CD14-positive monocyte (primary cell): ENCODE data around the gene FIGNL2. TPM values are rescaled to one million over a fixed set of nuclear protein-coding genes. Genes with fewer than 3 reads are reported as not detected.

Experiments used
- DNase-seq, 3 donors: peaks; one replicate each; pipeline ENCODE4 v3.0.0-alpha.2; 2011 to 2022
- H2AFZ ChIP-seq: 2 replicates; pipeline ENCODE4 v1.6.0; 2012; ENCODE audit warnings: mild to moderate bottlenecking, low read depth, low read length, inconsistent platforms; ENCODE audit not compliant: insufficient read depth, poor library complexity, severe bottlenecking
- H3K27ac ChIP-seq, 2 donors: 1 replicate in 1 of 2; 2 replicates in 1 of 2; pipeline ENCODE4 v1.5.1; 2012 to 2013; ENCODE audit warnings: low read length in 2 of 2, control low read depth in 1 of 2, inconsistent platforms in 1 of 2, low read depth in 1 of 2, mild to moderate bottlenecking in 1 of 2
- H3K27me3 ChIP-seq, 2 donors: one replicate each; pipeline versions ENCODE4 v1.6.0 to v1.6.1; 2011 to 2013; ENCODE audit warnings: low read length in 2 of 2; ENCODE audit not compliant: control insufficient read depth in 2 of 2, insufficient read depth in 2 of 2
- H3K36me3 ChIP-seq, 2 donors: replicated peaks in 1 of 2; 1 replicate in 1 of 2; 2 replicates in 1 of 2; pipeline versions ENCODE4 v1.5.1 to v1.6.1; 2012 to 2013; ENCODE audit warnings: low read length in 2 of 2, control low read depth in 1 of 2, inconsistent platforms in 1 of 2, mild to moderate bottlenecking in 1 of 2; ENCODE audit not compliant: insufficient read depth in 2 of 2, control insufficient read depth in 1 of 2
- H3K4me1 ChIP-seq, 2 donors: 1 replicate in 1 of 2; 2 replicates in 1 of 2; pipeline versions ENCODE4 v1.5.1 to v1.6.1; 2012 to 2013; ENCODE audit warnings: low read length in 2 of 2, control low read depth in 1 of 2, inconsistent platforms in 1 of 2, mild to moderate bottlenecking in 1 of 2, moderate library complexity in 1 of 2; ENCODE audit not compliant: insufficient read depth in 2 of 2, control insufficient read depth in 1 of 2
- H3K4me2 ChIP-seq: replicated peaks from 2 replicates; pipeline ENCODE3; 2012; ENCODE audit warnings: low read length, moderate library complexity, mild to moderate bottlenecking; ENCODE audit not compliant: poor library complexity, severe bottlenecking; ENCODE audit errors: extremely low read depth
- H3K4me3 ChIP-seq, 3 experiments: fragments of 200-600 bp in 1 of 3; sonication (generic) in 1 of 3; replicated peaks in 1 of 3; 1 replicate in 2 of 3; 2 replicates in 1 of 3; pipeline ENCODE4 v1.5.1; 2011 to 2013; ENCODE audit warnings: low read length in 3 of 3, mild to moderate bottlenecking in 3 of 3, control low read depth in 2 of 3, low read depth in 2 of 3, inconsistent platforms in 1 of 3, moderate library complexity in 1 of 3
- H3K79me2 ChIP-seq: 2 replicates; pipeline ENCODE4 v1.6.0; 2012; ENCODE audit warnings: mild to moderate bottlenecking, control low read depth, inconsistent platforms, low read length, moderate library complexity; ENCODE audit not compliant: insufficient read depth
- H3K9ac ChIP-seq: 2 replicates; pipeline ENCODE4 v1.6.0; 2017; ENCODE audit warnings: low read length, mild to moderate bottlenecking; ENCODE audit not compliant: insufficient read depth, poor library complexity, severe bottlenecking
- H3K9me3 ChIP-seq, 2 donors: replicated peaks in 1 of 2; 1 replicate in 1 of 2; 2 replicates in 1 of 2; pipeline versions ENCODE4 v1.5.1 to v1.6.1; 2012 to 2013; ENCODE audit warnings: low read length in 2 of 2, control low read depth in 1 of 2; ENCODE audit not compliant: control insufficient read depth in 1 of 2, insufficient read depth in 1 of 2
- H4K20me1 ChIP-seq: 2 replicates; pipeline ENCODE4 v1.6.0; 2012; ENCODE audit warnings: mild to moderate bottlenecking, low read length, control low read depth, moderate library complexity; ENCODE audit not compliant: insufficient read depth
- H3K27ac Mint-ChIP-seq, 7 donors: one replicate each; pipeline ENCODE4 v1.8.0; 2020; ENCODE audit warnings: mild to moderate bottlenecking in 7 of 7, mixed read lengths in 7 of 7, moderate library complexity in 6 of 7, inconsistent platforms in 2 of 7
- H3K27me3 Mint-ChIP-seq, 3 donors: one replicate each; pipeline ENCODE4 v1.8.0; 2021 to 2022; ENCODE audit warnings: low read depth in 3 of 3, mild to moderate bottlenecking in 3 of 3, mixed read lengths in 3 of 3, moderate library complexity in 3 of 3, inconsistent platforms in 1 of 3
- H3K36me3 Mint-ChIP-seq, 2 donors: one replicate each; pipeline ENCODE4 v1.8.0; 2020; ENCODE audit warnings: mixed read lengths in 2 of 2, inconsistent platforms in 1 of 2, mild to moderate bottlenecking in 1 of 2
- H3K4me1 Mint-ChIP-seq: one replicate; pipeline ENCODE4 v1.8.0; 2020; ENCODE audit warnings: mild to moderate bottlenecking, mixed read lengths
- H3K4me3 Mint-ChIP-seq, 2 donors: one replicate each; pipeline ENCODE4 v1.8.0; 2020; ENCODE audit warnings: mild to moderate bottlenecking in 2 of 2, mixed read lengths in 2 of 2, moderate library complexity in 1 of 2
- H3K9me3 Mint-ChIP-seq, 7 donors: one replicate each; pipeline ENCODE4 v1.8.0; 2020 to 2022; ENCODE audit warnings: mixed read lengths in 7 of 7, mild to moderate bottlenecking in 6 of 7, moderate library complexity in 6 of 7, inconsistent platforms in 2 of 7
- CTCF ChIP-seq: fragments of 200-600 bp; IDR thresholded peaks from one replicate; pipeline ENCODE4 v1.8.0; 2022; ENCODE audit warnings: antibody characterized with exemption, mild to moderate bottlenecking
- WGBS: methylation state at CpG from one replicate; pipeline ENCODE4 v1.1.5; 2013; ENCODE audit warnings: missing lambda C conversion rate; ENCODE audit not compliant: insufficient coverage; 5-methylcytosine and 5-hydroxymethylcytosine counted together
- intact Hi-C, 2 donors: fragments of 100-400 bp; cut with micrococcal nuclease; formaldehyde crosslinking; loops; one replicate each; pipeline versions ENCODE4 v1.15.0 to v1.15.1; 2023
- polyA plus RNA-seq, 3 donors: library from polyadenylated mRNA; depleted of rRNA in 1 of 3; unstranded in 2 of 3; stranded (reverse) in 1 of 3; fragments of 300-500 nt in 2 of 3; fragments of >200 nt in 1 of 3; fragmentation: Illumina TruSeq in 2 of 3; gene quantifications; 1 replicate in 2 of 3; 2 replicates in 1 of 3; pipeline ENCODE4 v1.2.3, GENCODE V29; 2012 to 2021

The FIGNL2 gene
- polyA plus RNA-seq, 3 donors: 0.06 to 0.52 TPM; not detected in 1

- Mint-ChIP-seq H3K4me3 (no peak overlapping the region), H3K9me3 (peaks cover 0 to 2% (median 0%) of the 10 kb centered on the region in 7 donors), H3K27ac (peak overlapping the region in 1 of 7 donors; percentile 5), H3K4me1 (peaks cover 19% of the 10 kb centered on the region), H3K27me3 (peaks cover 4 to 8% (median 7%) of the 10 kb centered on the region in 3 donors), H3K36me3 (no peaks in the 10 kb centered on the region)
- no peaks in the 10 kb centered on the region for H4K20me1 ChIP-seq
- no peak for TF ChIP-seq CTCF
- intact Hi-C loops: no loop called here
- H3K9me3 ChIP-seq: no peaks in the 10 kb centered on the region
- H3K27ac ChIP-seq: no peak overlapping the region
- peaks cover 12 to 25% of the 10 kb centered on the region in 2 donors for H3K4me1 ChIP-seq
- no peak overlapping the region for H3K9ac ChIP-seq
- no peak overlapping the region for H3K4me2 ChIP-seq
- no peaks in the 10 kb centered on the region for H3K79me2 ChIP-seq
- H3K36me3 ChIP-seq: no peaks in the 10 kb centered on the region
- DNase-seq: no peak
- H3K27me3 ChIP-seq: no peaks in the 10 kb centered on the region
- no peak overlapping the region for H3K4me3 ChIP-seq
- WGBS: 90% methylated on average over 2 of the region's 3 CpGs
- H2AFZ ChIP-seq: no peak overlapping the region
These were observed 39.3 kb downstream of the FIGNL2 start for GRCh38 chr12:51809193-51809592.

GRCh38 chr12:51806896-51807295 is 41.6 kb downstream of the FIGNL2 start:
- H3K27ac Mint-ChIP-seq: no peak overlapping the region
- Histone ChIP-seq H2AFZ (no peak overlapping the region), H3K9ac (no peak overlapping the region), H3K4me1 (peaks cover 5 to 7% of the 10 kb centered on the region in 2 donors), H3K79me2 (no peaks in the 10 kb centered on the region), H3K4me2 (no peak overlapping the region), H3K9me3 (no peaks in the 10 kb centered on the region), H3K4me3 (no peak overlapping the region), H3K27me3 (no peaks in the 10 kb centered on the region), H3K27ac (no peak overlapping the region), H3K36me3 (no peaks in the 10 kb centered on the region), H4K20me1 (no peaks in the 10 kb centered on the region)
- DNase-seq: no peak
- H3K4me1 Mint-ChIP-seq: peaks cover 7% of the 10 kb centered on the region
- no peak for TF ChIP-seq CTCF
- H3K9me3 Mint-ChIP-seq: no peaks in the 10 kb centered on the region
- WGBS: 97% methylated on average over 12 of the region's 16 CpGs
- H3K4me3 Mint-ChIP-seq: no peak overlapping the region
- peaks cover 3 to 8% (median 8%) of the 10 kb centered on the region in 3 donors for H3K27me3 Mint-ChIP-seq
- H3K36me3 Mint-ChIP-seq: no peaks in the 10 kb centered on the region
- intact Hi-C loops: no loop called here
